Neuron (in vitro differentiated cells): Measurements from ENCODE around the gene AKAP6.
"Not testable (repeated sequence)": the region's sequence is repeated elsewhere in the genome, so short reads cannot be mapped to it uniquely, and the experiment has no call there.

Experiments
- H2AFZ ChIP-seq: one replicate; pipeline ENCODE4 v1.6.1; 2013; ENCODE audit warnings: low read depth, mild to moderate bottlenecking, inconsistent platforms, low read length, moderate library complexity
- H3K27me3 ChIP-seq: one replicate; pipeline ENCODE4 v1.6.1; 2013; ENCODE audit warnings: low read length; ENCODE audit not compliant: insufficient read depth
- H3K36me3 ChIP-seq: one replicate; pipeline ENCODE4 v1.6.1; 2013; ENCODE audit warnings: low read length; ENCODE audit not compliant: insufficient read depth
- H3K4me1 ChIP-seq: one replicate; pipeline ENCODE4 v1.6.1; 2013; ENCODE audit warnings: low read length; ENCODE audit not compliant: insufficient read depth
- H3K4me3 ChIP-seq: 2 replicates; pipeline ENCODE4 v1.5.1; 2013; ENCODE audit warnings: mild to moderate bottlenecking, low read length, moderate library complexity
- H3K9me3 ChIP-seq: one replicate; pipeline ENCODE4 v1.6.1; 2013; ENCODE audit warnings: low read length

Gene AKAP6

DNA sequence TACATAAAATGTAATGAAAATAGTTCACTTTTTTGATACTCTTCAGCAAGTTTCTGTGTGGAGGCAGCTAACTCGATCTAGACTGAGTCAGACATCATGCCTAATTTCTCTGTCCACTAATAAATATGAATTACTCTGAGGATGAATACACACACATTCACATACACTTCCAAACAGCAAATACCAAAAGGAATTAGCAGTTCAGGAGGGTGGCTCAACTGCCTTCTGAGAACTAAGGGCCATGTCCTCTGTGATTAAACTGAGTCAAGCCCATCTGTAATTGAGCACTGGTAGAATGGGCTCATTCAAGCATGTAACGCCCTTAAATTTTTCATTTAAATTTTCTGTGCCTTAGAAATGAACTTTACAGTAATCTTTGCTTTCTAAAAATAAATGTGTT is 242.5 kb downstream of the AKAP6 start:
- Histone ChIP-seq H3K27me3 (no peaks in the 10 kb centered on the region), H3K4me1 (peaks cover 17% of the 10 kb centered on the region), H3K4me3 (no peak overlapping the region), H3K36me3 (no peaks in the 10 kb centered on the region), H2AFZ (no peak overlapping the region), H3K9me3 (no peaks in the 10 kb centered on the region)

DNA sequence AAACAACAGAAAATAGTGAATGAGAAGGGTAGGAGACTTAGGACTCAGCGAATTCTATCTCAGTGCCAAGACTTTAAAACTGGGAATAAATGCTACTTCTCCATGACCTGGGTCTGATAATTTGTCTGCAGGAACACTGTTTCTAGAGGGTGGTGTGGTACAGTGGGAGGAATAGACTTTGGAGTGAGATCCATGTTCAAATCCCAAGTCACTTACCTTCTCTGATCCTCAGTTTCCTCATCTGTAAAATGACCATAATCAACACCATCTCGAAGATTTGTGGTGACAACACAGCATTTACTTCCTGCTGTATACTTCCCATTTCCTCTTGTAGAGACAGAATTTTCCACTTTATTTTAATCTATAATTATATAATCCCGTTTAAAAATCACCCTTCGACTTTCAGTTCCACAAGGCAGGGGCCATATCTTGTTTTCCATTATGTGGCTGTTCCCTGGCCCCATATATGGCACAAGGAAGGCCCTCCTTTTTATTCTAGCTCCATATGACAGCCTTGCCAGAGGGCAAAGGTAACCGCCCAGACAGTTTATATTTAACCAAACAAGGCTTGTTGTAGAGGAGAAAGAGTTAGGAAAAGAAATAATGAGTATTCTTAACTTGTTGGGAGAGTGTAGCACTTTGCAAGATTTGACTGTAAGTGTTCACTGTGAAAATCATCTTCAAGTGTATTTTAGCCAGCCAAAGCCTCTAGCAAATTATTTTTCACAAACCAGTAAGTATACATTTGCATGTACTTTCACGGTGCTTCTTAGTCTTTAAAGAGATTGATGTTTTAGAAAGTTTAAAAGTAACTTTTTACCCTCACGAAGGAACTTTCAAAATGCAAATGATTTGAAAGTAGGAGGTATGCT is 243.1 kb downstream of the AKAP6 start:
- no peaks in the 10 kb centered on the region for H3K9me3 ChIP-seq
- no peaks in the 10 kb centered on the region for H3K27me3 ChIP-seq
- no peak overlapping the region for H2AFZ ChIP-seq
- peaks cover 24% of the 10 kb centered on the region for H3K4me1 ChIP-seq
- no peak overlapping the region for H3K4me3 ChIP-seq
- H3K36me3 ChIP-seq: no peaks in the 10 kb centered on the region

DNA sequence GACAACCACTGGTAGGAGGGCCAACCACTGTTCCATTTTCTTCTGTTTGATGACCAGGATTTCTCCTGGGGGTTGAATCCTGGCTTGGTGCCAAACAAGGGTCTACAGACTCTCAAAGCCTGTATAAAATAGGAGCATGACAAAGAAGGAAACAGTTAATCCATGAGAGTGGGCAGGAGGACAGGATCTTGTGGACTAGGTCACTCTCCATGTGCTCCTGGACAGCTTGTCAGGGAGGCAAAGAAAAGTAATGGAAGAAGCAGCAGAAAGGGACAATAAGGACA is 243.7 kb downstream of the AKAP6 start:
- Histone ChIP-seq H2AFZ (no peak overlapping the region), H3K4me1 (peaks cover 28% of the 10 kb centered on the region), H3K4me3 (no peak overlapping the region), H3K9me3 (no peaks in the 10 kb centered on the region), H3K27me3 (no peaks in the 10 kb centered on the region), H3K36me3 (no peaks in the 10 kb centered on the region)

DNA sequence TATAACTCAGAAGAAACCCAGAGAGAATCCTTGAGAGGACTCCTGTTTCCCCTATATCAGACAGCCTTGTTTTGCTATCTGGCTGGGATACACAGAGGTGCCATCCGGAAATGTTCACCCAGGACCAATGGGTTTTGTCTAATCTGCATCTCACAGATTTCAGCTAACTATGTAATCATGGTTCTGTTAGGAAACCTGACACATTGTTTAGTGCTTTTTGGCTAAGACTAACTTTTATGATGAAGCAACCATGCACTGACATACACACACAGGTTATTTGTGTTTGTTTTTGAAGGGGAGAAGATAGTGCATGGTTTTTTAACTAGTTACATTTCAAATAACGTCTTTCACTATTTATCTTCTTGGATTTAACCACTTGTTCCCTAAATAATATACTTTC is 245.2 kb downstream of the AKAP6 start:
- Histone ChIP-seq H3K36me3 (no peaks in the 10 kb centered on the region), H3K4me1 (peaks cover 33% of the 10 kb centered on the region), H3K9me3 (no peaks in the 10 kb centered on the region), H3K27me3 (no peaks in the 10 kb centered on the region), H3K4me3 (no peak overlapping the region), H2AFZ (no peak overlapping the region)

DNA sequence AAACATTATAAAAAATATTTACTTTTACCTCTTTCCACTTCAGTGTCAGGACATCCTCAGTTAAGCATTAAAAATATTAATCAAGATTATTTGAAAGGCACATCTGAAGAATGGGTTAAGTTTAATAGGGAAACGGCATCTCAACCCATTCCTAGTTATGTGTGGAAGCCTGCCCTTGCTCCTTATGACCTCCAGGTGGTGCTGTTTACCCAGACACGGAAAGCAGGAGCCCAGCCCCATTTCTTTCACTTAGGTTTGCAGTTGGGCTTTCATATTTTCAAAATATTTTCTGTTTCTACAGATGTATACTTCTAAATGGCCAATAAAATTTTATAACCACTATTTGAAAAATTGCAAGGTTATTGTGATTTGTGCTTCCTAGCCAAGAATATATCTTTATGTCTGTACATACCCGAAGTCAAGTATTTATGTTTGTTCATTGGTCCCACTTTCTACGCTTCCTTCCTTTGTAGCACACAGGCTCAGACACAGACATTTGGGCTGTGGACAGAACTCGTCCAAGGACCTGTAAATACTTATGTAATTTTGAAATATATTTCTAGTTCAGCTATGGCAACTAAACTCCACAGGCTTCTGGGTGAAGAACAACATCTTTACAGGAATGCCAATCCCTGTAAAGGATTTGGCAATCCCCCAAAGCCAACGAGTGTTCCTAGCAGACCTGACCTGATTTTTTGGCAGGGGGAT is 247.1 kb downstream of the AKAP6 start:
- Histone ChIP-seq H3K4me1 (peaks cover 33% of the 10 kb centered on the region), H2AFZ (no peak overlapping the region), H3K36me3 (no peaks in the 10 kb centered on the region), H3K4me3 (no peak overlapping the region), H3K27me3 (no peaks in the 10 kb centered on the region), H3K9me3 (no peaks in the 10 kb centered on the region)

DNA sequence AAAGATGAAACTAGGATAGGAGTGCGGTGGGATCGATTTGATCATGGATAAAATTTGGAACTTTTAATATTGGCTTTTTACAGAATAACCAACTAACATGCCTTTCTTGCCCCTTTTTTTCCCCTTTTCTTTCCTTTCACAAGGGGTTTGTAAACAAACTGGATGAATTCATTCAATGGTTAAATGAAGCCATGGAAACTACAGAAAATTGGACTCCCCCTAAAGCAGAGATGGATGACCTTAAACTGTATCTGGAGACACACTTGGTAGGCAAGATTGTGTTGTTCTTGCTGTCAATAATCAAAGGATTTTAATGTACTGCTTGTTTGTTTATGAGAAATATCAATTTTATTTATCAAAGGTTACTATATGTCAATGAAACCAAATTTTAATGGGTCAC is 247.9 kb downstream of the AKAP6 start:
- peaks cover 33% of the 10 kb centered on the region for H3K4me1 ChIP-seq
- no peak overlapping the region for H3K4me3 ChIP-seq
- no peak overlapping the region for H2AFZ ChIP-seq
- H3K27me3 ChIP-seq: no peaks in the 10 kb centered on the region
- H3K9me3 ChIP-seq: no peaks in the 10 kb centered on the region
- no peaks in the 10 kb centered on the region for H3K36me3 ChIP-seq

DNA sequence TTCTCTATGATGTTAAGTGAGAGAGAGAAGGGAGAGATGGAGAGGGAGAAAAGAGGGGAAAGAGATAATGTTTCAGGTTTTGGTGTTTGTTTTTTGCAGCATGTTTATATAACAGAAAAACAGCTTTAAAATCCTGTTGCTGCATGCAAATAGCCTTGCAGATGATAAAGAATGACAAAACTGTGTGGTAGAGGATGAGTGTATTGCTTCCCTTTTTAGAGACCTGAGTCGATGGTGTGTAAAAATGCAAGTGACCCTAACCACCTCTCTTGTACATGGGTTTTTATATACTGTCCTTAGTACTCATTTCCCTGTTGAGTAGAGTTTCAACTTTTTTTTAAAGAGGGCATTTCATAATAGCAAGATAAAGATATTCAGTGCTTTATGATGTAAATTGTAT is 249.1 kb downstream of the AKAP6 start:
- Histone ChIP-seq H3K4me3 (no peak overlapping the region), H3K36me3 (no peaks in the 10 kb centered on the region), H3K4me1 (peaks cover 23% of the 10 kb centered on the region), H3K9me3 (no peaks in the 10 kb centered on the region), H3K27me3 (no peaks in the 10 kb centered on the region), H2AFZ (no peak overlapping the region)

DNA sequence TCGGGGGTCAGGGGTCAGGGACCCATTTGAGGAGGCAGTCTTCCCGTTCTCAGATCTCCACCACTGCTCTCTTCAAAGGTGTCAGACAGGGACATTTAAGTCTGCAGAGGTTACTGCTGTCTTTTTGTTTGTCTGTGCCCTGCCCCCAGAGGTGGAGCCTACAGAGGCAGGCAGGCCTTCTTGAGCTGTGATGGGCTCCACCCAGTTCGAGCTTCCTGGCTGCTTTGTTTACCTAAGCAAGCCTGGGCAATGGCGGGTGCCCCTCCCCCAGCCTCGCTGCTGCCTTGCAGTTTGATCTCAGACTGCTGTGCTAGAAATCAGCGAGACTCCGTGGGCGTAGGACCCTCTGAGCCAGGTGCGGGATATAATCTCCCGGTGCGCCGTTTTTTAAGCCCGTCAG is 254.3 kb downstream of the AKAP6 start:
- H3K4me1 ChIP-seq, H3K27me3 ChIP-seq, H2AFZ ChIP-seq, H3K4me3 ChIP-seq, H3K36me3 ChIP-seq: not testable (repeated sequence)
- H3K9me3 ChIP-seq: peaks cover 12% of the 10 kb centered on the region

DNA sequence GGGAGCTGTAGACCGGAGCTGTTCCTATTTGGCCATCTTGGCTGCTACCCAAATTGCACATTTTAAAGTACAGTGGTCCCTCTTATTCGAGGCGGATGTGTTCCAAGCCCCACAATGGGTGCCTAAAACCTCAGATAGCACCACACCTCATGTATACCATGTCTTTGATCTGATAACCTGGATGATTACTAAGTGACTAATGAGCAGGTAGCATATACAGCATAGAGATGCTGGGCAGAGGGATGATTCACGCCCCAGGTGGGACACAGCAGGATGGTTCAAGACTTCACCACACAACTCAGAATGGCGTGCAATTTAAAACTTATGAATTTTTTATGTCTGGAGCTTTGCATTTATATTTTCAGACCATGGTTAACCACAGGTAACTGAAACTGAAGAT is 255.0 kb downstream of the AKAP6 start:
- Histone ChIP-seq H3K9me3 (peaks cover 12% of the 10 kb centered on the region), H2AFZ (no peak overlapping the region), H3K36me3 (no peaks in the 10 kb centered on the region), H3K4me1 (no peaks in the 10 kb centered on the region), H3K27me3 (no peaks in the 10 kb centered on the region), H3K4me3 (no peak overlapping the region)

DNA sequence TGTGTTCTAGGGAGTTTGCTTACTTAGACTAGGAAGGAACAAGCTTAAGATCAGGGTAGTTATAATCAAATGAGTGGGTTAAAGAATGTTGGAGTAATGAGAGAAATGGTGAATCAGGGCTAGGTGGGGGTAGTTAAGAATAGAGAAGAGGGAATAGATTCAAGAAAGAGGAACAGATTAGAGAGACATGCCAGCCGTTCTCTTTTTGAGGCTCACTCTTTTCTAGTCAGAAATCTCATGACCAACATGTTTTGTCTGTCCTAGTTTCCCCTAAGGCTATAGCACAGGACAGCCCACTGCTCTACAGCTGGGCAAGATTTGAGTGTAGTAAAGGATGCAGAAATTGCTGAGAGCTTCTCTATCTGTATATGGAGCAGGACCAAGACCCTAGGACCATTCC is 258.4 kb downstream of the AKAP6 start:
- Histone ChIP-seq H3K4me3 (no peak overlapping the region), H3K4me1 (no peaks in the 10 kb centered on the region), H3K36me3 (no peaks in the 10 kb centered on the region), H2AFZ (no peak overlapping the region), H3K9me3 (peaks cover 12% of the 10 kb centered on the region), H3K27me3 (no peaks in the 10 kb centered on the region)

DNA sequence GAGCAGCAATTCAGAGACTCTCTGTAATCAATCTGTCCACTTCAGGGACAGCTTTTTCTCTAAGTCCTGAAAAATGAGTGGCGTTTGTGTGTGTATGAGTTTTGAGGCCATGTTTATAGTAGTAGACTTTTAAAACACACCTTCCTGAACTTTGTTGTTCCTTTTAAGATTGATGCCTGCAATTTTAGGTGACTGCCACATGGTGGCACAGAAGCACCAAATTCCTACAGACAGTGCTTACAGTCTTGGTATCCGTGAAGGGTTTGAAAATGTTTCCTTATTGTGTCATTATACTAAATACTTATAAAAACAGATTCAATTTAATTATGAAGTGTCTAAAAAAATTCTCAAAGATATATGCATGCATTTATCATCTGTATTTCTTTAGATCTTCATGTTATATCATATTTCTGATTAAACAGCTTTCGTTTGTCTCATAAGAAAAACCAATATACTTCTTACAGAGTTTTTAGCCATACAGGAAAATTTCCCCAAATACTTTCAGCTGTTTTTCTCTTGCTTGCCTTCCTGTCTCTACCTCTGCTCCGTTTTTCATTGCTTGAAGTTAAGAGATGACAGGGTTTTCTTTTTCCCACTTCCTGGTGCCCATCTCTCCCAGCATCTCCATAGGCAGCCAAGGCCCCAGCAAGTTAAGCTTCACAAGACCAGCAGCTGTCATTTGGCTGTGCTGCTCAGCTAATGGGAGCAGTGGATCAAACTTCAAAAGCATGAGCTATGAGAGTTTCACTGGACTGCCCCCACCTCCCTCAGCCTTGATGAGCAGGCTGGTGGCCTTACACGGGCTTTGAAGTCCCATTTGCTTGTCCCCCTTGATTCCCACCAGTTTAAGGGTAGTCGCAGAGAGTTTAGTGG is 259.6 kb downstream of the AKAP6 start:
- no peak overlapping the region for H2AFZ ChIP-seq
- peaks cover 12% of the 10 kb centered on the region for H3K9me3 ChIP-seq
- H3K4me3 ChIP-seq: no peak overlapping the region
- no peaks in the 10 kb centered on the region for H3K4me1 ChIP-seq
- no peaks in the 10 kb centered on the region for H3K36me3 ChIP-seq
- H3K27me3 ChIP-seq: no peaks in the 10 kb centered on the region

DNA sequence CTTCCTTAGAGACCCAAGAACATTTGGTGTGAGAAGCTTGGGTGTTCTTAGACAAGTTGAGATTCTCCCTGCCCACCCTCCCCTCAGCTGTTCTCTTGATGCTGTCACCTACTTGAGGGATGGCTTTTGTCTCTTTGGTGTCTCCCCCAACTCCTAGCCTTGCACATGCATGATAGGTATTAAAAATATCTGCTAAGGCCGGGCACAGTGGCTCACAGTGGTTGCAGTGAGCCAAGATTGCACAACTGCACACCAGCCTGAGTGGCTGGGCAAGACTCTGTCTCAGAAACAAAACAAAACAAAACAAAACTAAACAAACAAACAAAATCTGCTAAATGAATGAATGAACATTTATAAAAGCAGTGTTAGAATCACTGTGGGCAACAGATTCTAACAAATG is 261.1 kb downstream of the AKAP6 start:
- H3K4me1 ChIP-seq: peaks cover 3% of the 10 kb centered on the region
- no peak overlapping the region for H2AFZ ChIP-seq
- peaks cover 9% of the 10 kb centered on the region for H3K9me3 ChIP-seq
- no peak overlapping the region for H3K4me3 ChIP-seq
- H3K36me3 ChIP-seq: no peaks in the 10 kb centered on the region
- H3K27me3 ChIP-seq: no peaks in the 10 kb centered on the region

DNA sequence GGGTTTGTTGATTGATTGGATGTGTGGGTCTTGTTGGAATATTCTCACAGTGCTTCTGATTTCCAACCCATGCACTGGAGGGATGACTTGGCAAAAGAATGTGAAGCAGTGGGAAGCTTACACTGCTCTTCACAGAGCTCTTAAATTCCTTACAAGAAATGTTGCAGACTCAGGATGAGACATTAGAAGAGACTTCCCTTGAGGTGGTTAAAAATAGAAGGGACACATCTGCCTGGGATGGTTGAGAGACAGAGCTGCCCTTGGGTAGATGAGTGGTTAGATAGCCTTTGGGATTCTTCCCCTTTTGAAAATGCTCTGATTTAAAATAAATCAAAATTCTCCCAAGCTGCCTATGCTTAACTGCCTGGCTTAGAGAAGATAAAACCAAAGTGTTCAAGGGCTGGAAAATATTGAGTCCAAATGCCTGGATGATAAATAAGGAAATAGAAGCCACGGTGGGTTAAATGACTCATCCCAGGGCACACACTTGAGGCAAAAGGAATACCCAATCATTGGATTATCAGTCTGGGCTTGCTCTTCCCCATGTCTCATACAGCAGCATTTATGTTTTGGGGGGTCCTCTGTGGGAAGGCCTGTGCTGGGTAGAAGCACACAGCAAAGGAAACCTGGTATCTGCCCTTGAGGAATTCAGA is 264.3 kb downstream of the AKAP6 start:
- H3K4me3 ChIP-seq: no peak overlapping the region
- no peaks in the 10 kb centered on the region for H3K36me3 ChIP-seq
- H3K9me3 ChIP-seq: no peaks in the 10 kb centered on the region
- no peaks in the 10 kb centered on the region for H3K27me3 ChIP-seq
- H3K4me1 ChIP-seq: peaks cover 18% of the 10 kb centered on the region
- H2AFZ ChIP-seq: no peak overlapping the region
